ENCODE data around the gene LITAFD.
A peak's percentile ranks its signal among the peaks of the same experiment; 100 is the strongest.
"Not testable (repeated sequence)": the region's sequence is repeated elsewhere in the genome, so short reads cannot be mapped to it uniquely, and the experiment has no call there.

LITAFD gene

DNA sequence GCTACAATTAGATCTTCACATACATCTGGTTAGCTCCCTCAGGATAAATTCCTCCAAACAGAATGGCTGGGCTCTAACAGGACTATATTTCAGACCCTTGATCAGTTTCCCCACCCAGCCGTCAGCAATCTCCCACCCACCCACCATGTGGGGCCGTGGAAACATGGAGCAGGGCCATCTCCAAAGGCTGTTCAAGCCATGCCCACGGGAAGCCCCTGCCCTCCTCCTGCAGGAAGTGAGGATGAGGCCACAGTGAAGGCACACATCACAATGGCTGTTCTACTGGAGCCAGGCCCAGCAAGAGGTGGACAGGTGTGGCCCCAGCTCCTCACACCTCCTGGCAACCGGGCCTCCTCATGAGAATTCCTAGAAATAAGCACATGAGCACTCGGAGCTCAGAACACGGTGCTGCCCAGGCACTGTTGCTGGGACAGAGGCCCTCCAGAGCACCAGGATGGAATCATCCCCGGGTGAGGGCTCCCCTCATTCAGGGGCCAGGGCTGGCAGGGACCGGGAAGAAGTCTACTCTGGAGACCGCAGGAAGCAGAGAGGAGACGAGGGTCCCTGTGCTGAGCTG, at the start of gene LITAFD:
Gene LITAFD (plus strand): TSS at position 311 of the 577 bp plus-strand sequence. CDS start 2,005 bp downstream, outside the sequence.
- H3K4me1 Mint-ChIP-seq: peaks cover 36% of the 10 kb centered on the region
- H3K4me3 Mint-ChIP-seq: no peak within 1 kb of the TSS
- ATAC-seq: no peak
- H3K27ac Mint-ChIP-seq: peak within 1 kb of the TSS; percentile 46
- H3K27me3 Mint-ChIP-seq: peaks cover 35% of the 10 kb centered on the region
- H3K36me3 Mint-ChIP-seq: peaks cover 5% of the 10 kb centered on the region
- H3K9me3 Mint-ChIP-seq: no peaks in the 10 kb centered on the region

DNA sequence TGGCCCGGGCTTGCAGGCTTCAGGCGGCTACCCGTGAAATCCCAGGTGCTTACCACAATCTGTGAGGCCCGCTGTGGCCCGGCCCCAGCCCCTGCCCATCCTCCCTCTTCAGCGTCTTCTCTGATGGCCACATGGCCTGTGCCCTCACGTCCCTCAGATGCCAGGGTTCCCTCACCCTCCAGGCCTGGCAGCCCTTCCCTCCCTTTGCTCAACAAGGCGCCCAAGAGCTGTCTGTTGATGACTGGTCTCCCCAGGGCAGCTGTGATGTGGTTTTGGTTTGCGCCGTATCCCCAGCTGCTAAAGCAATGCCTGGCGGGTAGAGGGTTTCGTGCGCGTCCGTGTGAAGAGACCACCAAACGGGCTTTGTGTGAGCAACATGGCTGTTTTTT, 49.4 kb upstream of the LITAFD start:
- Mint-ChIP-seq H3K36me3 (peaks cover 52% of the 10 kb centered on the region), H3K4me1 (peaks cover 31% of the 10 kb centered on the region), H3K9me3 (no peaks in the 10 kb centered on the region), H3K4me3 (no peak overlapping the region), H3K27ac (peak overlapping the region; percentile 42), H3K27me3 (no peaks in the 10 kb centered on the region)
- ATAC-seq: no peak

DNA sequence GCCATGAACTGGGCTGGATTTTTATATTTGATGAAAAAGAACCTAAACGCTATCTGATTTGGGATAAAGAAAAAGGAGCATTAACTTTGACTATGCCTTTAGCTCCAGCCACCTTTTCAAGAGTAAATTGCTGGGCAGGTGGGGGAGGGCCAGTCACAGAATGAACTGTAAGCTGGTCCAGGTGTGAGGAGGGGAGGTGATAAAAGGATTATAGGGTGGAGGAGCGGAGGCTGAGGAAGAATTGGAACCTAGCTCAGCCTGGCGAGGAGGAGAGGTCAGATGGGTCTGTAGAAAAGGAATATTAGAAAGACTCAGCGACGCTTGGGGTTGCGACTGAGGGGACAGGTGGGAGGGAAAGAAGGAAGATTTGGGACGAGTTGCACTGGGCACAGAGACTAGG, 45.4 kb upstream of the LITAFD start:
- not testable (repeated sequence) for H3K9me3 Mint-ChIP-seq, H3K27me3 Mint-ChIP-seq, ATAC-seq, H3K4me3 Mint-ChIP-seq, H3K27ac Mint-ChIP-seq
- Mint-ChIP-seq H3K36me3 (peaks cover 23% of the 10 kb centered on the region), H3K4me1 (peaks cover 13% of the 10 kb centered on the region)

DNA sequence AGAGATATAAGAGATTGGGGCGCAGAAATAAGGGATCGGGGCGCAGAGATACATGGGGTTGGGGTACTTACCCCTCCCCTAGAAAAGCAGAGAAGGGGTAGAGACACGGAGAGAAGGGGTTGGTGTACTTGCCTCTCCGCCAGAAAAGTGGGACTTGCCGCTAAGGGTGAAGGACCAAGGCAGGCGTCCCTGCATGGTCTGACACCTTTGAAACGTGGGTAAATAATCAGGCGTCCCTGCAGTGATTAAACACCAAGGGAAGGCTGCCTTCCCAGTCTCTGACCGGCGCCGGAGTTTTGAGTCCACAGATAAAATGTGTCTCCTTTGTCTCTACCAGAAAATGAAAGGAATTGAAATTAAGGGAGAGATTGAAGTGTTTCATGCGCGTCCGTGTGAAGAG, 44.6 kb upstream of the LITAFD start:
- not testable (repeated sequence) for ATAC-seq, H3K27me3 Mint-ChIP-seq, H3K9me3 Mint-ChIP-seq, H3K27ac Mint-ChIP-seq, H3K4me3 Mint-ChIP-seq
- Mint-ChIP-seq H3K36me3 (peaks cover 23% of the 10 kb centered on the region), H3K4me1 (peaks cover 13% of the 10 kb centered on the region)

DNA sequence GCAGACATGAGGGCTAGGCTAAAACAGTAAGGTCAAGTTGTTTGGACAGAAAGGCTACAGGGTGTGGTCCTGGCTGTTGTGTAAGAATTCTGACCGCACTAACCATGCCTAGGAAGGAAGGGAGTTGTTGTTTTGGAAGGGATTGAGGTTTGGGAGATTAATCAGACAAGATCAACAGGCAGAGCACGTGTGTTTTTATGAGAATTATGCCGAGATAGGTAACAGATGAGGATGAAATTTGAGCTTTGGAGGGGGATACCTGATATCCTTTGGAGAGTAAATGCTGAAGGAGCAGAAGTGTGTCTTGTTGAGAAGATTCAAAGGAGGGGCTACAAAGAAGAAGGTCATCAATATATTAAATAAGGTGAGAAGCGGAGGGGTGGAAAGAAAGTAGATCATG, 40.1 kb upstream of the LITAFD start:
- Mint-ChIP-seq H3K36me3 (peaks cover 37% of the 10 kb centered on the region), H3K4me1 (peaks cover 20% of the 10 kb centered on the region)
- H3K27me3 Mint-ChIP-seq, H3K4me3 Mint-ChIP-seq, H3K9me3 Mint-ChIP-seq, H3K27ac Mint-ChIP-seq, ATAC-seq: not testable (repeated sequence)

DNA sequence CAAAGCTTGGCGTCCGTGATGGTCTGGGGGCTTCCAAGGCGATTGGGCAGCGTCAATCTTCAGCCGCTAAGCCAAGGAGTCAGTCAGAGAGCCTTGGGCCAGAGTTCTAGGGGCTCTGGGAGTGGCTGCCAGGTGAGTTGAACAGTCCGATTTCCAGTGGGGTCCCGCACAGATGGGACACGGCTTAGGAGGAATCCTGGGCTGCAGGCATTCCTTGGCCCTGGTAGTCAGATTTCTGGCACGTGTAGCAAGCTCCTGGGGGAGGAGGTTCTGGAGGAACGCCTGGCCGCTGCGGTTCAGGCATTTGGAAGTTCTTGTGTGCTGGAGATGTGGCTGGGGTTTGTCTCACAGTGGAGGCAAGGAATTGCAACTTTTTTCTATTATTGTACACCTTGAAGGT, 38.9 kb upstream of the LITAFD start:
- not testable (repeated sequence) for H3K27me3 Mint-ChIP-seq, H3K4me3 Mint-ChIP-seq, ATAC-seq, H3K9me3 Mint-ChIP-seq
- H3K27ac Mint-ChIP-seq: peak overlapping the region; percentile 9
- peaks cover 37% of the 10 kb centered on the region for H3K36me3 Mint-ChIP-seq
- H3K4me1 Mint-ChIP-seq: peaks cover 20% of the 10 kb centered on the region

DNA sequence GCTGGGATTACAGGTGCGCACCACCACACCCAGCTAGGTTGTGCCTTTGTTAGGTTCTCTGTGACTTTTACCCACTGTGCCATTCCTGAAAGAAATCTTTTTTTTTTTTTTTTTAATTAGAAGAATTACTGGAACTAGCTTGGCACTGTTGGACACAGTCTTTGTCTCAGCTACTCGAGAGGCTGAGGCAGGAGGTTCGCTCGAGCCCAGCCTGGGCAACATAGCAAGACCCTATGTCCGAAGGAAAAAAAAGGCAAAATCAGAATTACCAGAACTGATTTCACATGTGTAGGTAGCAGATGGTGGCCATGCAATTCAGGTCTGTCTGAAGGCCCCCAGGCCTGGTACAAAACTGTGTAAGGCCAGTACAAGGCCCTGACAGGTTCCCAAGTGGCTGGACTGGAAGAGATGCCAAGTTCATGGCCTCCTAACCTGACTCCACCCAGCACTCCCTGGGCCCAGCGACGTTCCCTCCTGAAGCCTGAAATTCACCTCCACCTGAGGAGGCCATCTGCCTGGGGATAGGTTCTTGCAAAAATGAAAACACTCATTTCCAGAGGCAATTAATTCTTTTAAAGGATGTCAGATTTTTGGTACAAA, 36.4 kb upstream of the LITAFD start:
- Mint-ChIP-seq H3K9me3 (no peaks in the 10 kb centered on the region), H3K4me1 (peaks cover 39% of the 10 kb centered on the region), H3K27me3 (no peaks in the 10 kb centered on the region), H3K4me3 (no peak overlapping the region), H3K27ac (no peak overlapping the region), H3K36me3 (peaks cover 56% of the 10 kb centered on the region)
- no peak for ATAC-seq

DNA sequence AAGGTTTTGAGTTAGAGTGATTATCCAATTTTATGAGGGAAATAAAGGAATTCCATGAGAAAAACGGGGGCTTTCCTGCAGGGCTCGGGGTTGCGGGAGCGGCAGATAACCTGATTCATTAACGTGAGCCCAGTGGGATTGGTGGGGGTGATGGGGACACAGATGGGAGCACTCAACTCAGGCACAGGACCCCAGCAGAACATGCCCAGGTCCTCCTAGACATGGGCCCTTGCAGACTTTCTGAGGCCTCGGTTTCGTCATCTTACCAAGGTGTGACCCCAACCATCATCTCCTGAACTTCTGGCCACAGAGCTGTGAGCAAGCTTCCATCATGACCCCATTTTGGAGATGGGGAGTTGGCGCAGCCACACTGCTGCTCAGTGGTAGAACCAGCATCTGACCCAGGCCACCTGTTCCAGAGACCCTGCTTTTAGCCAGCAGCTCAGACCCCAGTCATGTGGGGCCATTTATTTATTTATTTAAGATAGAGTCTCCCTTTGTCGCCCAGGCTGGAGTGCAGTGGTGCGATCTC, 35.7 kb upstream of the LITAFD start:
- Mint-ChIP-seq H3K36me3 (peaks cover 60% of the 10 kb centered on the region), H3K27me3 (no peaks in the 10 kb centered on the region), H3K4me3 (no peak overlapping the region), H3K4me1 (peaks cover 41% of the 10 kb centered on the region), H3K9me3 (no peaks in the 10 kb centered on the region), H3K27ac (no peak overlapping the region)
- no peak for ATAC-seq

DNA sequence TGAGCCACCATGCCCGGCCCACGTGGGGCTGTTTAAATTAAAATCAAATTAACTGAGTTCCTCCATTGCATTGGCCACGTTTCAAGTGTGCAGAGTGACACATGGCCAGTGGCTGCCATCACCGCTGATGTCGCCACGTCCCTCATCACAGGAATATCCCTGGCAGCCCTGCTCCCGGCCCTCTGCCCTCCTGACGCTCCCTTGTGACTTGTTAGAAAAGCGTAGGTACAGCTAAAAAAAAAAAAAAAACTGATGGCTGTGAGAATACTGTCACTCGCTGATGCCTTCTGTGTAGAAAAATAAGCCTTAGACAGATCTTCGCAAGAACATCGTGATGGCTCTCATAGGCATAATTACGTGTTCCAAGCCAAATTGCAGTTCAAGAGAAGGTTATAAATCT, 35.0 kb upstream of the LITAFD start:
- ATAC-seq: no peak
- Mint-ChIP-seq H3K4me3 (no peak overlapping the region), H3K36me3 (peaks cover 59% of the 10 kb centered on the region), H3K27ac (no peak overlapping the region), H3K27me3 (no peaks in the 10 kb centered on the region), H3K4me1 (peaks cover 37% of the 10 kb centered on the region), H3K9me3 (no peaks in the 10 kb centered on the region)

DNA sequence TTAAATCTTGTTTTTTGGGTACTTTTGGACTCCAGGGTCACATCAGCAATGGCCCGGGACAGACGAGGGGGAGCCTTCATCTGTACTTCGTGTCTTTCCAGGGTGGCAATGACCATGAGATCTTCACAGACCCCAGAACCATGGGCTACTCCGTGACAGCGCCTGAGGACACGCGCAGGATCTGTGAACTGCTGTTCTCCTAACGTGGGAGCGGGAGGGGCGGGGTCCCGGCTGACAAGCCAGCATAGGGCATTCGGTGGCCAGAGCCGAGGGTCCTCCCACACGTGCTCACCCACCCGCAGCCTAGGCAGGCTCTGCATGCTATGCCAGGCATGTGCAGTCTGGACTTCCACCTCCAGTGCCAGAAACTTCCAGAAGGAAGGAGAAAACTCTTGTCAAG, 34.5 kb upstream of the LITAFD start:
- H3K27ac Mint-ChIP-seq: no peak overlapping the region
- H3K4me1 Mint-ChIP-seq: peaks cover 33% of the 10 kb centered on the region
- ATAC-seq: no peak
- peaks cover 55% of the 10 kb centered on the region for H3K36me3 Mint-ChIP-seq
- H3K27me3 Mint-ChIP-seq: no peaks in the 10 kb centered on the region
- no peaks in the 10 kb centered on the region for H3K9me3 Mint-ChIP-seq
- no peak overlapping the region for H3K4me3 Mint-ChIP-seq

DNA sequence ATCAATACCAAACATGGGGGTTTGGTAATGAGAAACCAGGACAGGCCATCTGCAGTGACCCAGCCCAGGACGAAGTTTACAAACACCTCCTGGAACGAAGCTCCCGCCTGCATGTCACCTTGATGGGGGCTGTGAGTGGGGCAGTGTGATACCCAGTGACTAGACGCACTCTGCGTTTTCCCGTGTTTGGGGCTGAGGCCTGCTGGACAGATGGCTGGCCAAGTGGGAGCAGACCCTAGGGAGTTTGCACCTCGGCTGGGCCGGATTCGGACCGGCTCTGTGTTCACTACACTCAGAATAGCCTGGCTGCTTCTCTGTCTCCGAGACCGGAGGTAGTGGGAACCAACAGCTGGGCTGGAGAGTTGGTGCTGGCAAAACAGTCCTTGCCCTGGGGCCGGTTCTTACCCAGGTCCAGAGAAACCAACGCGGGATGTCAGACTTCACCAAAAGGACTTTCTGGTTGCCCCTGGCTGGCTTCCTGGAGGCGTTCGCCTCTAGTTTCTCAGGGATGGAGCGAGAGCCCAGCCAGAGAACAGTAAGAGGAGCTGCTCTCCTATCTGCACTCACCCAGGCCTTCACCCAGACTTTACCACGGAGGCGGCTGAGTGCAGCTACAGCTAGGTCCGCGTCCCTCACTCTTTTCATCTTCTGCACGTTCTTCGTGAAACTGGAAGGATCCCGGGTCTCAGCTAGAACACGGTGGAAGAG, 33.8 kb upstream of the LITAFD start:
- H3K36me3 Mint-ChIP-seq: peaks cover 48% of the 10 kb centered on the region
- peaks cover 29% of the 10 kb centered on the region for H3K4me1 Mint-ChIP-seq
- ATAC-seq: no peak
- H3K27ac Mint-ChIP-seq: no peak overlapping the region
- no peaks in the 10 kb centered on the region for H3K9me3 Mint-ChIP-seq
- H3K4me3 Mint-ChIP-seq: no peak overlapping the region
- H3K27me3 Mint-ChIP-seq: no peaks in the 10 kb centered on the region

DNA sequence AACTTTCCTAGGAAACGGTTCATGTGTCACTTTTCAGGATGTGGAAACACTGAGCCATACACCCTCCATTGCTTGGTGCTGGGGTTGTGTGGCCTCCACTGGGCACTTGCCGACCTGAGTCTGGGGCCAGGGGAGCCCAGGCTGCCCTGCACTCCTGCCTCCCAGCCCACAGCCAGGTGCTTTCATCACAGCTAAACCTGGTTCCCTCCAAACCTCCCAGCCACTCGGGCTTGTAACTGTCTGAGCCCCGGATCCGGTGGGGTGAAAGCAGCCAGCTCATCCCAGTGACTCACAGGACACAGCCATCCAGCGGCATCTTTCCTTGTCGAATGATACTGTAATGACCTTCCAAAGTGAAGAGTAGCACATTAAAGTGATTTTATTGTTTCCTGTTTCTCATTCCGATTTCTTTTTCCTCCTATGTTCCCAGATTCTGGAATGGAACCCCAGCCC, 33.2 kb upstream of the LITAFD start:
- H3K4me3 Mint-ChIP-seq: no peak overlapping the region
- H3K27me3 Mint-ChIP-seq: no peaks in the 10 kb centered on the region
- no peak overlapping the region for H3K27ac Mint-ChIP-seq
- peaks cover 26% of the 10 kb centered on the region for H3K4me1 Mint-ChIP-seq
- ATAC-seq: no peak
- peaks cover 42% of the 10 kb centered on the region for H3K36me3 Mint-ChIP-seq
- H3K9me3 Mint-ChIP-seq: no peaks in the 10 kb centered on the region

DNA sequence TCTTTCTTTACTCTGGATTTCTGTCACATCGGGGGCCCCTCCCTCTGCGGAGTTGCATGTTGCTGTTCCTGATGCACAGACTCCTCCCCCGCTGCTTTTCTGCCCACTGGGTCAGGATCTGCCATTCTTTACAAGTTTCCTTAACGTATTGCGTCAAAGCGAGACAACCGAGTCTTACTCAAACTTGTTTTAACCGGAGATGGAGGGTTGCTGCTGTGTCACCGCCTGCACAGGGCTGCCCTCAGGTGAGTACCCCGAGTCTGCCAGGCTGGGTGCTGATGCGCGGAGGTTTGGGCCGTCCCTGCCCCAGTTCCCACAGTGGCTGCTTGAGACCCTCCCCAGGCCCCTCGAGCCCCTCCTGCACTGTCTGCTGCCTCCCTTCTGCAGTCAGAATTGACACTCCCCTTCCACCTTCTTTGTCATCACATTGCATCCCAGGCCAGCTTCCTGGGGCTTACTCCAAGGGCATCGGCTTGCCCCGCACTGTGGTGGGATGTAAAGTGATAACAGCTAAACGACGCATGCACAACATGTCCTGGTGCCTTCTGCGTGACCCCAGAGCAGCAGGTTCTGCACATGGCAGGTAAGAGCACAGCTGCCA, 32.6 kb upstream of the LITAFD start:
- Mint-ChIP-seq H3K27me3 (no peaks in the 10 kb centered on the region), H3K4me3 (no peak overlapping the region), H3K36me3 (peaks cover 37% of the 10 kb centered on the region), H3K4me1 (peaks cover 21% of the 10 kb centered on the region), H3K9me3 (no peaks in the 10 kb centered on the region), H3K27ac (no peak overlapping the region)
- no peak for ATAC-seq

DNA sequence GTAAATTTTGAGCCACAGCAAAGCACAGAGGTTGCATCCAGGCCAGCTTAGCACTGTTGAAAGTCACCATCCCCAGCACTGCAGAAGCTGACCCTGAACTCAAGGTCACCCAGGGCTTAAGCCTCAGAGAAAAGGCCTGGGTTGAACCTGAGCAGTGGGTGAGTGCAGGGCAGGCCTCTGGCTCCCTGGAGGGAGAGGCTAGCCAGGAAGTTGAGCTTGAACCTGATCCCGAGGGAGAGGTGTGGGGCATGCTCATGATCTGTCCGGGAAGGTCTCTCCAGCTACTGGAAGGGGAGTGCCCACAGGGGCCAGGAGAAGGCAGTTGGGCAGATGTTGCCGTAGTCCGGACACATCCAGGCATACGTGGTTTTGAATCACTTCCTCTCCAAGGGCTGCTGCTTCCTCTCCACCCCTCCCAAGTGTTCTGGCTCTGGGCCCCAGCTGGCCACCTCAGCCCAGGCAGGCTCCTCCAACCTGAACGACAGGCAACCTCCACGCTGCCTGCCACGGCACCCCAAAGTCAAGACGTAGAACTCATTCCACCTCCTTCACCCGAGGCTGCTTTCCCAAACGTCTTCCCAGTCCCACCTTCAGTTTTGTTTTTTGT, 31.8 kb upstream of the LITAFD start:
- Mint-ChIP-seq H3K27ac (peak overlapping the region; percentile 69), H3K27me3 (no peaks in the 10 kb centered on the region), H3K4me1 (peaks cover 21% of the 10 kb centered on the region), H3K4me3 (no peak overlapping the region), H3K9me3 (no peaks in the 10 kb centered on the region), H3K36me3 (peaks cover 35% of the 10 kb centered on the region)
- peak; percentile 32 for ATAC-seq

DNA sequence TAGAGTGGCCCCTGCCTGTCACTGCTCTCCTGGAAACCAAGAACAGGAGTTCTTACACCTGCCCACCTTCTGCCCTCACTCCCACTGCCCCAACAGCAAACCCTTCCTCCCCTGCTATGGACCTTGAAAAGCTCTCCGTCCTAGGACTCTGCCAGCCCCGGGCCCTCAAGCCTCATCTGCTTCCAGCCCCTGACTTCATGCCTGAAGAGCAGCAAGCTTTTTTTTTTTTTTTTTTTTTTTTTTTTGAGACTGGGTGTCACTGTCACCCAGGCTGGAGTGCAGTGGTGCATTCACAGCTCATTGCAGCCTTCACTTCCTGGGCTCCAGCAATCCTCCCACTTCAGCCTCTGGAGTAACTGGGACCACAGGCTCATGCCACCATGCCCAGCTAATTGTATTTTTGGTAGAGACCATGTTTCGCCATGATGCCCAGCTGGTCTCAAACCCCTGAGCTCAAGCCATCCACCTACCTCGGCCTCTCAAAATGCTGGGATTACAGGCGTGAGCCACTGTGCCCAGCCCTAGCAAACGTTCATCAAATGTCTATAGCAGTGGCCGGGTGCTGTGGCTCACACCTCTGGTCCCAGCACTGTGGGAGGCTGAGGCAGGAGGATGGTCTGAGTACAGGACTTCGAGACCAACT, 30.3 kb upstream of the LITAFD start:
- peaks cover 48% of the 10 kb centered on the region for H3K36me3 Mint-ChIP-seq
- H3K4me1 Mint-ChIP-seq: peaks cover 28% of the 10 kb centered on the region
- no peaks in the 10 kb centered on the region for H3K27me3 Mint-ChIP-seq
- no peak overlapping the region for H3K27ac Mint-ChIP-seq
- no peak overlapping the region for H3K4me3 Mint-ChIP-seq
- no peak for ATAC-seq
- H3K9me3 Mint-ChIP-seq: no peaks in the 10 kb centered on the region
